Measurements from ENCODE around the gene MLH1.
"Not testable (repeated sequence)": the region's sequence is repeated elsewhere in the genome, so short reads cannot be mapped to it uniquely, and the experiment has no call there.

GRCh38 chr3:37055077-37055476 lies 61.8 kb downstream of the MLH1 start:
- not testable (repeated sequence) for TF ChIP-seq CTCF (conservative IDR thresholded peaks at IDR 0.05; ENCODE audit: low read depth, low read length); EZH2 (IDR thresholded peaks at IDR 0.05; ENCODE audit: borderline replicate concordance, low read depth, low read length, poor library complexity, severe bottlenecking)
